H9 (cell line): ENCODE measurements around the gene TSC22D3. TPM values are rescaled to one million over a fixed set of nuclear protein-coding genes. Genes with fewer than 3 reads are reported as not detected.

Experiments used
- DNase-seq: peaks from one replicate; pipeline ENCODE4 v3.0.0-alpha.2; 2017
- H2AFZ ChIP-seq: one replicate; pipeline ENCODE4 v1.6.1; 2013; ENCODE audit warnings: mild to moderate bottlenecking, low read length, control low read depth, moderate library complexity
- H2AK5ac ChIP-seq: 2 replicates; pipeline ENCODE4 v1.6.1; 2013; ENCODE audit warnings: low read length, control low read depth, mixed read lengths; ENCODE audit not compliant: insufficient read length
- H2BK120ac ChIP-seq: one replicate; pipeline ENCODE4 v1.6.1; 2013; ENCODE audit warnings: low read depth, mild to moderate bottlenecking, low read length, control low read depth, inconsistent platforms; ENCODE audit not compliant: poor library complexity, severe bottlenecking
- H2BK12ac ChIP-seq: 2 replicates; pipeline ENCODE4 v1.6.1; 2013; ENCODE audit warnings: low read length, control low read depth, mixed read lengths, low read depth; ENCODE audit not compliant: insufficient read length
- H2BK15ac ChIP-seq: 2 replicates; pipeline ENCODE4 v1.6.1; 2013; ENCODE audit warnings: low read depth, low read length, control low read depth
- H2BK20ac ChIP-seq: one replicate; pipeline ENCODE4 v1.6.1; 2013; ENCODE audit warnings: low read depth, mild to moderate bottlenecking, low read length, control low read depth, inconsistent platforms; ENCODE audit not compliant: poor library complexity, severe bottlenecking
- H2BK5ac ChIP-seq: 2 replicates; pipeline ENCODE4 v1.6.1; 2013; ENCODE audit warnings: low read length, control low read depth, mixed read lengths; ENCODE audit not compliant: insufficient read length
- H3K14ac ChIP-seq: 2 replicates; pipeline ENCODE4 v1.6.1; 2013; ENCODE audit warnings: low read length, control low read depth; ENCODE audit not compliant: insufficient read depth
- H3K18ac ChIP-seq: 2 replicates; pipeline ENCODE4 v1.6.1; 2013; ENCODE audit warnings: low read depth, mild to moderate bottlenecking, mixed read lengths, low read length, control low read depth; ENCODE audit not compliant: insufficient read length
- H3K23ac ChIP-seq: 2 replicates; pipeline ENCODE4 v1.6.1; 2013; ENCODE audit warnings: low read length, control low read depth, mixed read lengths, low read depth; ENCODE audit not compliant: insufficient read length
- H3K23me2 ChIP-seq: 2 replicates; pipeline ENCODE4 v1.6.1; 2013; ENCODE audit warnings: low read depth, mild to moderate bottlenecking, mixed read lengths, low read length, control low read depth; ENCODE audit not compliant: insufficient read length, poor library complexity, severe bottlenecking
- H3K27ac ChIP-seq: 2 replicates; pipeline ENCODE4 v1.5.1; 2013; ENCODE audit warnings: low read length, control low read depth, mixed read lengths, low read depth; ENCODE audit not compliant: insufficient read length
- H3K27me3 ChIP-seq: 2 replicates; pipeline ENCODE4 v1.6.1; 2013; ENCODE audit warnings: low read length, control low read depth, inconsistent platforms; ENCODE audit not compliant: insufficient read depth
- H3K4ac ChIP-seq: 2 replicates; pipeline ENCODE4 v1.6.1; 2013; ENCODE audit warnings: low read depth, mild to moderate bottlenecking, control low read depth, inconsistent platforms, low read length, moderate library complexity
- H3K4me1 ChIP-seq: 2 replicates; pipeline ENCODE4 v1.6.1; 2013; ENCODE audit warnings: low read length, control low read depth, inconsistent platforms; ENCODE audit not compliant: insufficient read depth
- H3K4me2 ChIP-seq: 2 replicates; pipeline ENCODE4 v1.6.1; 2013; ENCODE audit warnings: low read length, control low read depth, mixed read lengths; ENCODE audit not compliant: insufficient read length, insufficient read depth
- H3K56ac ChIP-seq: 2 replicates; pipeline ENCODE4 v1.6.1; 2013; ENCODE audit warnings: low read depth, mild to moderate bottlenecking, mixed read lengths, low read length, control low read depth; ENCODE audit not compliant: insufficient read length
- H3K79me1 ChIP-seq: 2 replicates; pipeline ENCODE4 v1.6.1; 2013; ENCODE audit warnings: low read depth, mild to moderate bottlenecking, moderate library complexity, low read length, control low read depth, inconsistent platforms; ENCODE audit not compliant: insufficient read depth, poor library complexity, severe bottlenecking
- H3K79me2 ChIP-seq: 2 replicates; pipeline ENCODE4 v1.6.1; 2013; ENCODE audit warnings: low read length, control low read depth, inconsistent platforms; ENCODE audit not compliant: insufficient read depth
- H3K9ac ChIP-seq: 2 replicates; pipeline ENCODE4 v1.6.1; 2013; ENCODE audit warnings: low read length, control low read depth, mixed read lengths; ENCODE audit not compliant: insufficient read length; ENCODE audit errors: extremely low read depth
- H3K9me3 ChIP-seq: one replicate; pipeline ENCODE4 v1.6.1; 2013; ENCODE audit warnings: low read depth, low read length, inconsistent platforms; ENCODE audit not compliant: control insufficient read depth
- H3T11ph ChIP-seq: one replicate; pipeline ENCODE4 v1.6.1; 2013; ENCODE audit warnings: mild to moderate bottlenecking, low read length, control low read depth, inconsistent platforms
- H4K20me1 ChIP-seq: one replicate; pipeline ENCODE4 v1.6.1; 2013; ENCODE audit not compliant: control insufficient read depth, insufficient read length, insufficient read depth
- H4K5ac ChIP-seq: 2 replicates; pipeline ENCODE4 v1.6.1; 2013; ENCODE audit warnings: low read depth, mild to moderate bottlenecking, mixed read lengths, low read length, control low read depth; ENCODE audit not compliant: insufficient read length
- H4K8ac ChIP-seq: replicated peaks from 2 replicates; pipeline ENCODE4 v1.6.1; 2013; ENCODE audit warnings: low read length, control low read depth, mixed read lengths, low read depth; ENCODE audit not compliant: insufficient read length
- H4K91ac ChIP-seq: 2 replicates; pipeline ENCODE4 v1.6.1; 2013; ENCODE audit warnings: low read depth, mild to moderate bottlenecking, moderate library complexity, mixed read lengths, low read length, control low read depth; ENCODE audit not compliant: insufficient read length
- H3K27ac Mint-ChIP-seq, 3 experiments: 2 replicates in 2 of 3; 3 replicates in 1 of 3; pipeline ENCODE4 v1.8.0; 2020 to 2021; ENCODE audit warnings: mixed read lengths in 3 of 3, mild to moderate bottlenecking in 1 of 3, moderate library complexity in 1 of 3
- H3K27me3 Mint-ChIP-seq: 2 replicates; pipeline ENCODE4 v1.8.0; 2021; ENCODE audit warnings: low read depth, mild to moderate bottlenecking, moderate library complexity, mixed read lengths
- H3K36me3 Mint-ChIP-seq, 3 experiments: 2 replicates in 2 of 3; 3 replicates in 1 of 3; pipeline ENCODE4 v1.8.0; 2020 to 2021; ENCODE audit warnings: low read depth in 3 of 3, mixed read lengths in 3 of 3; ENCODE audit not compliant: insufficient read depth in 1 of 3
- H3K4me1 Mint-ChIP-seq, 2 experiments: 2 replicates each; pipeline ENCODE4 v1.8.0; 2020; ENCODE audit warnings: mixed read lengths in 2 of 2
- H3K4me3 Mint-ChIP-seq, 2 experiments: 2 replicates in 1 of 2; 3 replicates in 1 of 2; pipeline ENCODE4 v1.8.0; 2020 to 2021; ENCODE audit warnings: mild to moderate bottlenecking in 2 of 2, mixed read lengths in 2 of 2, moderate library complexity in 1 of 2
- H3K9me3 Mint-ChIP-seq, 2 experiments: 2 replicates in 1 of 2; 3 replicates in 1 of 2; pipeline ENCODE4 v1.8.0; 2020; ENCODE audit warnings: mild to moderate bottlenecking in 2 of 2, mixed read lengths in 2 of 2, moderate library complexity in 1 of 2
- WGBS: extraction: QIAGEN DNeasy Blood & Tissue Kit; methylation state at CpG from one replicate; pipeline ENCODE4 v1.1.7; 2013; ENCODE audit warnings: missing lambda C conversion rate, low lambda C conversion rate, mixed read lengths; ENCODE audit not compliant: insufficient read length; ENCODE audit errors: extremely low coverage; 5-methylcytosine and 5-hydroxymethylcytosine counted together
- total RNA-seq: library from RNA; stranded (reverse); gene quantifications from 2 replicates; pipeline ENCODE4 v1.2.1, GENCODE V29; 2021
- TF ChIP-seq, protein P1 (sequence below): fragments of 200-600 bp; sonication (generic); conservative IDR thresholded peaks from 3 replicates; pipeline ENCODE4 v1.8.0; 2021; ENCODE audit warnings: antibody characterized with exemption, mild to moderate bottlenecking

TSC22D3 gene
- total RNA-seq, 1 experiment from 2014 or later: 10.5 TPM

DNA sequence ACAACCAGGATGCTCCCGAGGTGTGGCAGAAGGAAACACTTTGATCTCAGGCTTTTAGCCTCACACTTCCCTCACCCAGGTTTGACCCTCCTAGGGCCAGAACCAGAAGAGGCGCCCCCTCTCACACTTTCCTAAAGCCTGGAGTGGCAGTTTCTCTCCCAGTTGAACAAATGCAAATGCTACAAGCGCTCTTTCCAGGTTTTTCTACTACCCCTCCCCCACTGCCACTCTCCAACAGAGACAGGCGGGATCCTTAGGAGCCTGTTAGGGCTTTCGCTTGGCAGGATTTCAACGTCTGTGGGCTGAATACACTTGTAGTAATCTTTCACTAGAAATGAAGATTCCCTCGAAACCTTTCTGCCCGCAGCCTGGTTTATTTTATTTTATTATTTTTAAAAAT lies 2.4 kb downstream of the TSC22D3 start:
- Histone ChIP-seq H2BK20ac (no peak overlapping the region), H3K27ac (no peak overlapping the region), H3K79me2 (no peaks in the 10 kb centered on the region), H3K4me1 (peaks cover 6% of the 10 kb centered on the region; the same call in 1 of the 2 replicates), H2BK12ac (no peak overlapping the region), H3T11ph (no peak overlapping the region), H2BK120ac (no peak overlapping the region), H3K4ac (no peak overlapping the region), H3K23me2 (peaks cover 7% of the 10 kb centered on the region), H2AK5ac (no peak overlapping the region), H3K27me3 (peaks cover 17% of the 10 kb centered on the region), H4K5ac (no peak overlapping the region), H2BK15ac (no peak overlapping the region), H3K9me3 (no peaks in the 10 kb centered on the region), H3K79me1 (no peaks in the 10 kb centered on the region), H4K20me1 (no peaks in the 10 kb centered on the region), H4K8ac (no peak overlapping the region), H3K18ac (no peak overlapping the region), H3K4me2 (peak overlapping the region; percentile 22), H3K9ac (no peak overlapping the region), H3K56ac (no peak overlapping the region), H2BK5ac (no peak overlapping the region), H3K23ac (no peak overlapping the region), H4K91ac (no peak overlapping the region), H2AFZ (no peak overlapping the region), H3K14ac (no peak overlapping the region)
- no peaks in the 10 kb centered on the region; a peak in 1 of 7 replicates for H3K36me3 Mint-ChIP-seq
- H3K9me3 Mint-ChIP-seq: peaks cover 0 to 30% of the 10 kb centered on the region in 2 experiments; a peak in 2 of 5 replicates
- peaks cover 45% of the 10 kb centered on the region for H3K27me3 Mint-ChIP-seq
- TF ChIP-seq, protein P1, sequence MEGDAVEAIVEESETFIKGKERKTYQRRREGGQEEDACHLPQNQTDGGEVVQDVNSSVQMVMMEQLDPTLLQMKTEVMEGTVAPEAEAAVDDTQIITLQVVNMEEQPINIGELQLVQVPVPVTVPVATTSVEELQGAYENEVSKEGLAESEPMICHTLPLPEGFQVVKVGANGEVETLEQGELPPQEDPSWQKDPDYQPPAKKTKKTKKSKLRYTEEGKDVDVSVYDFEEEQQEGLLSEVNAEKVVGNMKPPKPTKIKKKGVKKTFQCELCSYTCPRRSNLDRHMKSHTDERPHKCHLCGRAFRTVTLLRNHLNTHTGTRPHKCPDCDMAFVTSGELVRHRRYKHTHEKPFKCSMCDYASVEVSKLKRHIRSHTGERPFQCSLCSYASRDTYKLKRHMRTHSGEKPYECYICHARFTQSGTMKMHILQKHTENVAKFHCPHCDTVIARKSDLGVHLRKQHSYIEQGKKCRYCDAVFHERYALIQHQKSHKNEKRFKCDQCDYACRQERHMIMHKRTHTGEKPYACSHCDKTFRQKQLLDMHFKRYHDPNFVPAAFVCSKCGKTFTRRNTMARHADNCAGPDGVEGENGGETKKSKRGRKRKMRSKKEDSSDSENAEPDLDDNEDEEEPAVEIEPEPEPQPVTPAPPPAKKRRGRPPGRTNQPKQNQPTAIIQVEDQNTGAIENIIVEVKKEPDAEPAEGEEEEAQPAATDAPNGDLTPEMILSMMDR: no peak
- no peak overlapping the region for H3K27ac Mint-ChIP-seq
- WGBS: no CpG with 5 or more reads among the region's 8 CpGs
- H3K4me3 Mint-ChIP-seq: no peak overlapping the region
- peak; percentile 59 for DNase-seq
- H3K4me1 Mint-ChIP-seq: peaks cover 16 to 31% of the 10 kb centered on the region in 2 experiments
